Measurements from ENCODE around the gene GRB2. TPM values are rescaled to one million over a fixed set of nuclear protein-coding genes. Genes with fewer than 3 reads are reported as not detected.
"Not testable (repeated sequence)": the region's sequence is repeated elsewhere in the genome, so short reads cannot be mapped to it uniquely, and the experiment has no call there.

The GRB2 gene
- 100 to 1,000 TPM; 166 to 178 TPM for total RNA-seq

DNA sequence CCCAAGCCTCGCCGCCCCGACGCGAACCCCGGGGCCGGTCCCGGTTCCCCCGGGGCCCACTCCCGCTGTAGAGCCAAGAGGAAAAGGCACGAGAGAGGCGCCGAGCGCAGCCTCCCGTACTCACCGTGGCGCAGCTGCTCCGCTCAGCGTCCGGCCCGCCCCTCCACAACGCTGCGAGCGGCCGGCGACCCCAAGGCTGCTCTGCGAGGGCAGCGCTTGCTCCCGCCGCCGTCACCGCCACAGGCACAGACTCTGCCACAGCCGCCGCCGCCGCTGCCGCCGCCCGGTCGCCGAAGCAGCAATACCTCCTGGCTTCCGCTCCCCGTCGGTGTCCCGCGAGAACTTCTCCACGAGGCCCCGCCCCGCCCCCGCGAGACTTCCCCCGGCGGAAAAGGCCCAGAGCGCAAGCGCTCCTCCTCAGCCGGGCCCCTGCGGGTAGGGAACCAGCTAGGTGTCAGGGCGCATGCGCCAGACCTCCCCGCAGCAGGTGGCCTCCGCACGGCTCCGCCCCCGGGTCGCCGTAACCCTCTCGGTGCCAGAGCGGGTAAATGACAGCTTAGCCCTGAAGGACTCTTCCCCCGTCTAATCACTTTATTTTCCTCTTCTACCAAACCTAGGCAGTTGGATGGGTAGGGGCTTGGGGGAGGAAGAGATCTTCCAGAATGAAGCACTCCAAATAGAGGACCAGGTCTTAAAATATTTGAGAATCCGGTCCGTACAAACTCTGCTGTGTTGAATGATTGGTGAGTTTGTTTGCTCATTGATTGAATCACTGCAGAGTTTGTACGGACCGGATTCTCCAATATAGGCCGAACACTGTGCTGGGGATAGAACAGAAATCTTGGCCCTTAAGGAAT, at the start of gene GRB2:
Gene GRB2 (minus strand): TSS at position 314 of the 857 bp plus-strand sequence. CDS start 12,050 bp downstream, outside the sequence.
- H3K4me3 Mint-ChIP-seq: peak within 1 kb of the TSS; percentile 97
- DNase-seq: peak; percentile 100
- ATAC-seq: peak; percentile 87
- H3K36me3 Mint-ChIP-seq (ENCODE audit: low read depth): peaks cover 12% of the 10 kb centered on the region
- H3K27ac Mint-ChIP-seq: peak within 1 kb of the TSS; percentile 95
- POLR2A ChIA-PET: interaction anchor here (0.6 to 2.6 kb wide), 19 partner anchors 9 to 143 kb away, joined by 3 to 14 read pairs (median 4); partner anchors contain the start of genes GGA3, MIF4GD, MRPS7 and SLC25A19
- H3K27me3 Mint-ChIP-seq (ENCODE audit: low read depth): no peaks in the 10 kb centered on the region
- H3K9me3 Mint-ChIP-seq (ENCODE audit: insufficient read depth): no peaks in the 10 kb centered on the region
- CTCF ChIA-PET: interaction anchor here (0.7 to 3.6 kb wide), 17 partner anchors 11 to 348 kb away, joined by 3 to 34 read pairs (median 4); partner anchors contain the start of genes JPT1, MIF4GD, MRPS7 and SLC25A19
- peaks cover 49% of the 10 kb centered on the region for H3K4me1 Mint-ChIP-seq (ENCODE audit: low read depth)

DNA sequence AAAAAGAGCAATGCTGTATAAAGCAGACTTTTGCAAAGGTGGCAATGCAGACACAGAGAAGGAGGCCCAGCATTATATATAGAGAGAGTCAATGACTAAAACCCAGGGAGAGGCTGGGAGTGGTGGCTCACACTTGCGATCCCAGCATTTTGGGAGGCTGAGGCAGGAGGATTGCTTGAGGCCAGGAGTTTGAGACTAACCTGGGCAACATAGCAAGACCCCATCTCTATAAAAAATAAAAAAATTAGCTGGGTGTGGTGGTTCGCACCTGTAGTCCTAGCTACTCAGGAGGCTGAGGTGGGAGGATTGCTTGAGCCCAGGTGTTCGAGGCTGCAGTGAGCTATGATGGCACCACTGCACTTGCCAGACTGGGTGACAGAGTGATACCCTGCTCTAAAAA, 49.2 kb upstream of the GRB2 start:
- CTCF ChIA-PET: interaction anchor here (1.4 to 2.0 kb wide), 3 partner anchors 28 to 179 kb away, joined by 3 to 7 read pairs (median 4); partner anchors contain the start of genes SMIM5 and TSEN54
- H3K27ac Mint-ChIP-seq; H3K36me3 Mint-ChIP-seq (ENCODE audit: low read depth); H3K9me3 Mint-ChIP-seq (ENCODE audit: insufficient read depth); DNase-seq; H3K27me3 Mint-ChIP-seq (ENCODE audit: low read depth); ATAC-seq; H3K4me3 Mint-ChIP-seq: not testable (repeated sequence)
- H3K4me1 Mint-ChIP-seq (ENCODE audit: low read depth): peaks cover 39% of the 10 kb centered on the region
- POLR2A ChIA-PET: interaction anchor here (1.2 kb wide), 1 partner anchor 9 kb away, joined by 4 read pairs; no protein-coding TSS in a partner anchor

- DNase-seq: peak; percentile 26
- peak overlapping the region; percentile 64 for H3K27ac Mint-ChIP-seq
These were observed 48.7 kb upstream of the GRB2 start for GRCh38 chr17:75454193-75454592.

GRCh38 chr17:75450270-75450669, 44.8 kb upstream of the GRB2 start:
- H3K9me3 Mint-ChIP-seq (ENCODE audit: insufficient read depth): no peaks in the 10 kb centered on the region
- H3K36me3 Mint-ChIP-seq (ENCODE audit: low read depth): no peaks in the 10 kb centered on the region
- DNase-seq (no peak), ATAC-seq (no peak)
- ChIA-PET POLR2A (no interaction called here), CTCF (no interaction called here)
- no peak overlapping the region for H3K27ac Mint-ChIP-seq
- H3K27me3 Mint-ChIP-seq (ENCODE audit: low read depth): peaks cover 2% of the 10 kb centered on the region
- H3K4me1 Mint-ChIP-seq (ENCODE audit: low read depth): peaks cover 11% of the 10 kb centered on the region
- H3K4me3 Mint-ChIP-seq: no peak overlapping the region

More at GRCh38 chr17:75454193-75454592, 48.7 kb upstream of the GRB2 start:
- H3K4me3 Mint-ChIP-seq: no peak overlapping the region
- H3K9me3 Mint-ChIP-seq (ENCODE audit: insufficient read depth): no peaks in the 10 kb centered on the region
- no peak for ATAC-seq
- peaks cover 7% of the 10 kb centered on the region for H3K36me3 Mint-ChIP-seq (ENCODE audit: low read depth)
- H3K4me1 Mint-ChIP-seq (ENCODE audit: low read depth): peaks cover 35% of the 10 kb centered on the region
- peaks cover 2% of the 10 kb centered on the region for H3K27me3 Mint-ChIP-seq (ENCODE audit: low read depth)
- POLR2A ChIA-PET: interaction anchor here (1.2 kb wide), 1 partner anchor 9 kb away, joined by 4 read pairs; no protein-coding TSS in a partner anchor
- CTCF ChIA-PET: interaction anchor here (0.8 to 2.0 kb wide), 5 partner anchors 14 to 179 kb away, joined by 3 to 7 read pairs (median 4); partner anchors contain the start of genes SMIM5 and TSEN54

DNA sequence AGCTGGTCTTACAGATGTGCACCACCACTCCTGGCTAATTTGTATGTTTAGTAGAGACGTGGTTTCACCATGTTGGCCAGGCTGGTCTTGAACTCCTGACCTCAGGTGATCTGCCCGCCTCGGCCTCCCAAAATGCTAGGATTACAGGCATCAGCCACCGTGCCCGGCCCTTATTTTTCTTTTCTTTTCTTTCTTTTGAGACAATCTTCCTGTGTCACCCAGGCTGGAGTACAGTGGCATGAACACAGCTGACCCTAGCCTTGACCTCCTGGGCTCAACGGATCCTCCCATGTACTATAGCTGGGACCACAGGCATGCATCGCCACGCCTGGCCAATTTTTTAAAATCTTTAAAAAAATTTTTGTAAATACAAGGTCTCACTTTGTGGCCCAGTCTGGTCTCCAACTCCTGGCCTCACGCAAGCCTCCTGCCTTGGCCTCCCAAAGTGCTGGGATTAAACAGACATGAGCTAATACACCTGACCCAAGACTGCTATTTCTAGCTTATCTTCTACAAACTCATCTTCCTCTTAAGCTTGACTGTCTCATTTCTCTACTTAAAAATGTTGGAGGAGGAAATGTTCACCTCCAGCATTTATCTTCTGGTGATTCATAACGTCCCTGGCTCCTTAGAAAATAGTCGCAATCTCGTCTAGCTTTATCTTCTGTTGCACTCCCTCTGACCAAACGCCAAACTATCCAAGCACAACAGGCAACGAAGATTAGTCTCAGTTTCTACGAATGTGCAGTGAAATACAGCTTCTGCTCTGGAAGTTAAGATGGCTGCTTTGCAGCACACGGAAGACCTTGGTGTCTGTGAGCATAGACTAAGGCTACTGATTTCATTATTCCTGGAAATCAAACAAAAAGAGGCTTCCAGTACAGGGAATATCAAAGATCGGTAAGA, 42.7 kb upstream of the GRB2 start:
- no peaks in the 10 kb centered on the region for H3K36me3 Mint-ChIP-seq (ENCODE audit: low read depth)
- no peak for DNase-seq

DNA sequence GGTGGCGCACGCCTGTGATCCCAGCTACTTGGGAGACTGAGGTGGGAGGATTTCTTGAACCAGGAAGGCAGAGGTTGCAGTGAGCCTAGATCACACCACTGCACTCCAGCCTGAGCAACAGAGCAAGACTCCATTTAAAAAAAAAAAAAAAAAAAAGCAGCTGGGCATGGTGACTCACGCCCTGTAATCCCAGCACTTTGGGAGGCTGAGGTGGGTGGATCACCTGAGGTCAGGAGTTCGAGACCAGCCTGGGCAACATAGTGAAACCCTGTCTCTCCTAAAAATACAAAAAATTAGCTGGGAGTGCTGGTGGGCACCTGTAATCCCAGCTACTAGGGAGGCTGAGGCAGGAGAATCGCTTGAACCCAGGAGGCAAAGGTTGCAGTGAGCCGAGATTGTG, 40.4 kb upstream of the GRB2 start:
- H3K9me3 Mint-ChIP-seq (ENCODE audit: insufficient read depth); ATAC-seq; H3K27me3 Mint-ChIP-seq (ENCODE audit: low read depth); H3K27ac Mint-ChIP-seq; CTCF ChIA-PET; DNase-seq; H3K4me1 Mint-ChIP-seq (ENCODE audit: low read depth); H3K36me3 Mint-ChIP-seq (ENCODE audit: low read depth); POLR2A ChIA-PET; H3K4me3 Mint-ChIP-seq: not testable (repeated sequence)

More for the DNA sequence above, 42.7 kb upstream of the GRB2 start:
- Mint-ChIP-seq H3K27me3 (ENCODE audit: low read depth) (peaks cover 2% of the 10 kb centered on the region), H3K9me3 (ENCODE audit: insufficient read depth) (no peaks in the 10 kb centered on the region), H3K4me1 (ENCODE audit: low read depth) (no peaks in the 10 kb centered on the region), H3K27ac (no peak overlapping the region), H3K4me3 (no peak overlapping the region)
- ChIA-PET POLR2A (no interaction called here), CTCF (interaction anchor here (0.8 to 1.5 kb wide), 4 partner anchors 9 to 140 kb away, joined by 3 to 7 read pairs (median 3); partner anchors contain the start of gene TMEM94)
- ATAC-seq: no peak

- Mint-ChIP-seq H3K27ac (no peak overlapping the region), H3K27me3 (ENCODE audit: low read depth) (no peaks in the 10 kb centered on the region), H3K9me3 (ENCODE audit: insufficient read depth) (no peaks in the 10 kb centered on the region), H3K4me3 (no peak overlapping the region), H3K4me1 (ENCODE audit: low read depth) (no peaks in the 10 kb centered on the region), H3K36me3 (ENCODE audit: low read depth) (no peaks in the 10 kb centered on the region)
- POLR2A ChIA-PET: no interaction called here
- CTCF ChIA-PET: interaction anchor here (2.4 kb wide), 1 partner anchor 11 kb away, joined by 6 read pairs; the partner anchor contains the start of gene TMEM94
- no peak for ATAC-seq
- no peak for DNase-seq
These were observed 39.8 kb upstream of the GRB2 start for GRCh38 chr17:75445296-75445695.

DNA sequence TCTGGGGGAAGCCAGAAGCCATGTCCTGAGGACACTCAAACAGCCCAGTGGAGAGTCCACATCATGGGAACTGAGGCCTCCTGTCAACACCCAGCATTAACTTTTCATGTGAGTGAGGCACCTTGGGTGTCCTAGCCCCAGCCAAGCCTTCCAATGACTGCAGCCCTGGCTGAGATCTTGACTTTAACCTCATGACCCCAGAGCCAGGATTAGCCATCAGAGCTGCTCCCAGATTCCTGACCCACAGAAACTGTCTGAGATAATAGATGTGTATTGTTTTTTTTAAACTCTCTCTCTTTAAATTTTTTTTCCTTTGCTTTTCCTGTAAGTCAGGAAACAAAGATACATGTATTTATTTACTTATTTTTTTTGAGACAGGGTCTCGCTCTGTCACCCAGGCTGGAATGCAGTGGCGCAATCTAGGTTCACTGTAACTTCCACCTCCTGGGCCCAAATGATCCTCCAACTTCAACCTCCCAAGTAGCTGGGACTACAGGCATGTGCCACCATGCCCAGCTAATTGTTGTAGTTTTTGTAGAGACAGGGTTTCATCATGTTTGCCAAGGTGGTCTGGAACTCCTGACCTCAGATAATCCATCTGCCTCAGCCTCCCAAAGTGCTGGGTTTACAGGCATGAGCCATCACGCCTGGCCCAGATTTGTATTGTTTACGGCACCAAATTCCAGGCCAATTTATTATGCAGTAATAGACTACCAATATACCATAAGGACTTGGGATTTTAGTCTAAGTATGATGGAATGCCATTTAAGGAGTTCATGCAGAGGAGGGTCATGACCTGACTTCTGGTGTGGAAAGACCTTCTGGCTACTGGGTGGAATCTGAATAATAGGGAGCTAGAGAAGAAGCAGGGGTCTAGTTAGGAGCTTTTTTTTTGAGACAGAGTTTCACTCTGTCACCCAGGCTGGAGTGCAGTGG, 37.0 kb upstream of the GRB2 start:
- Mint-ChIP-seq H3K27ac (no peak overlapping the region), H3K4me1 (ENCODE audit: low read depth) (no peaks in the 10 kb centered on the region), H3K9me3 (ENCODE audit: insufficient read depth) (no peaks in the 10 kb centered on the region), H3K36me3 (ENCODE audit: low read depth) (no peaks in the 10 kb centered on the region), H3K4me3 (no peak overlapping the region), H3K27me3 (ENCODE audit: low read depth) (no peaks in the 10 kb centered on the region)
- DNase-seq: no peak
- ATAC-seq: no peak
- ChIA-PET CTCF (interaction anchor here (0.6 kb wide), 1 partner anchor 203 kb away, joined by 3 read pairs; no protein-coding TSS in a partner anchor), POLR2A (no interaction called here)

- H3K36me3 Mint-ChIP-seq (ENCODE audit: low read depth): no peaks in the 10 kb centered on the region
- no peak for DNase-seq
- H3K27me3 Mint-ChIP-seq (ENCODE audit: low read depth): peaks cover 2% of the 10 kb centered on the region
- peaks cover 5% of the 10 kb centered on the region for H3K4me1 Mint-ChIP-seq (ENCODE audit: low read depth)
- ChIA-PET CTCF (interaction anchor here (1.4 kb wide), 1 partner anchor 12 kb away, joined by 7 read pairs; no protein-coding TSS in a partner anchor), POLR2A (interaction anchor here (0.5 to 0.6 kb wide), 3 partner anchors 226 to 418 kb away, joined by 3 read pairs; partner anchors contain the start of genes RECQL5 and SAP30BP)
- H3K27ac Mint-ChIP-seq: no peak overlapping the region
- no peak overlapping the region for H3K4me3 Mint-ChIP-seq
- no peaks in the 10 kb centered on the region for H3K9me3 Mint-ChIP-seq (ENCODE audit: insufficient read depth)
- no peak for ATAC-seq
These were observed 35.4 kb upstream of the GRB2 start for GRCh38 chr17:75440738-75441448.

DNA sequence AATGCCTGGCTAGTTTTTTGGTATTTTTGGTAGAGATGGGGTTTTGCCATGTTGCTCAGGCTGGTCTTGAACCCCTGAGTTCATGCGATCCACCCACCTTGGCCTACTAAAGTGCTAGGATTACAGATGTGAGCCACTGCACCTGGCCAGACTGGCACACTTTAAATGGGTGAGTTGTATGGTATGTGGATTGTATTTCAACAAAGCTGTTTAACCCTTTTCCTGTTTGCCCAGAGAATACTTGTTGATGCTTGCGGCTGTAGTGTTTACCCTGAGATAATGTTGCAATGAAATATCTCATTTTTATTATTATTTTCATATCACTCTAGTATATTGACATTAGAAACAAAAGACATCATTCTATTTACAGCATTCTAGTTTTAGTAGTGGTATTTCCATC, 33.8 kb upstream of the GRB2 start:
- CTCF ChIA-PET: no interaction called here
- no peaks in the 10 kb centered on the region for H3K9me3 Mint-ChIP-seq (ENCODE audit: insufficient read depth)
- no peak overlapping the region for H3K4me3 Mint-ChIP-seq
- no peaks in the 10 kb centered on the region for H3K36me3 Mint-ChIP-seq (ENCODE audit: low read depth)
- POLR2A ChIA-PET: no interaction called here
- H3K4me1 Mint-ChIP-seq (ENCODE audit: low read depth): peaks cover 16% of the 10 kb centered on the region
- ATAC-seq: no peak
- DNase-seq: no peak
- peaks cover 7% of the 10 kb centered on the region for H3K27me3 Mint-ChIP-seq (ENCODE audit: low read depth)
- H3K27ac Mint-ChIP-seq: no peak overlapping the region
